ENCODE measurements around the gene CCNJL.

CCNJL gene

DNA sequence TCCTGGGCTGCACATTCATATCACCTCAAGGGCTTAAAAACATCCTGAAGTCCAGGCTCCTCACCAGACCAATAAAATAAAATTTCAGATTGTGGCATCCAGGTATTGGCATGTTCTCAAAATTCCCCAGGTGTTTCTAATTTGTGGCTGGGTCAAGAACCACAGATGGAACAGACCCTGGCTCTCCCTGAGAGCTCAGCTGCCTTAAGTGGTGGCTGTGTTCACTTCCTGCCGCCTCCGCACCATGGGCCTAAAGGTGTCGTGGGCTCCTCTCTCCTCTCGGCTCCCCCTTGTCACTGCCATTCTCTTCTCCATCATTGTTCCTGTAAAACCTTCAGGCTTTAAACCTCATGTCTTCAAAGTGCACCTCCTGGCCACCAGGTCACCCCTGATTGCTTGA, 17.8 kb upstream of the CCNJL start:
- no peak for DNase-seq

DNA sequence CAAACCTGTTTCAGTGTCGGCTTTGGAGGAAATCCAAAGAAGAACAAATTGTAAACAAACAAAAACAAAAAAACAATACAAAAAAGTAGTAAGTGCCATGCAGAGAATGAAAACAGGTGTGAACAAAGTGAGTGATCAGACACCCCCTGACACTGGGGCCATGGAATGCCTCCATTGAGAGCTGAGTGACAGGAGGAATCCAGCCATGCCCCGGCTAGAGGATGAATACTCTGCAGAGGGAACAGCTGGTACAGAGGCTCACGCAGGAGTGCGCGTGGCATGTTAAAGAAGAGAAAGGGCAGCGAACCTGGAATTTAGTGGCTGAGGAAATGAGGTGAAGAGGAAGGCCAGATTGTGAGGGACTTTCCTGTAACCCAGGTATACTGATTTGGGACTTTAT, 15.5 kb upstream of the CCNJL start:
- no peak for DNase-seq

DNA sequence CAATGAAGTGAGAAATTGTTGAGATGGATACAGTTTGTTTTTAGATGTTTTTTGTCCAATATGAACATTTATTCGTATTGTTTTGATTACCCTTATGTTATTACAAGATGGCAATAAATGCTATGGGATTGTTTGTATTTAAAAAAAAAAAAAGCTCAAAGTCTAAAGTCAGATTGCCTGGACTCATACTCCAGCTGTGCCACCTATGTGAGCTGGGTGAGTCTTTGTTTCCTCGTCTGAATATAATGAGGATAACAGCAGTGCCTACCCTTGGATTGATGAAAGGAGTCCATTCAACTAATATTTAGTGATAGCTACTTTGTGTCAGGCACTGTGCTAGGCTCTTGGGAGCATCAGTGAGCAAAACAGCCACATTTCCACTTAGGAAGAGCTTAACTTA, 14.6 kb upstream of the CCNJL start:
- no peak for DNase-seq

DNA sequence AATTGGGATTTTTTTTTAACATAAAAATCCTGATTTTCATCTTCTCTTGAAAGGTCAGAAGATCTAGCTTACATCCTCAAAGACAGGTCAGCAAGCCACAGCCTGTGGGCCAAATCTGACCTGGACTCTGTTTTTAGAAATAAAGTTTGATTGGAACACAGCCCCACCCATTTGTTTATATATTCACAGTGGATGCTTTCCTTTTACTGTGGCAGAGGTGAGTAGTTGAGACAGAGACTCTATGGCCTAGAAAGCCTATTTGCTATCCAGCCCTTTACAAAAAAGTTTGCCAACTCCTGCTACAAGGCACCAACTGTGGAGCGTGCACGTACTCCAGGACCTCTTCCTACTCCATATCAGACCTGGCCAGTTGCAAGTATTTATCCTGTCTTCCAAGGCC, 13.4 kb upstream of the CCNJL start:
- DNase-seq = no peak

DNA sequence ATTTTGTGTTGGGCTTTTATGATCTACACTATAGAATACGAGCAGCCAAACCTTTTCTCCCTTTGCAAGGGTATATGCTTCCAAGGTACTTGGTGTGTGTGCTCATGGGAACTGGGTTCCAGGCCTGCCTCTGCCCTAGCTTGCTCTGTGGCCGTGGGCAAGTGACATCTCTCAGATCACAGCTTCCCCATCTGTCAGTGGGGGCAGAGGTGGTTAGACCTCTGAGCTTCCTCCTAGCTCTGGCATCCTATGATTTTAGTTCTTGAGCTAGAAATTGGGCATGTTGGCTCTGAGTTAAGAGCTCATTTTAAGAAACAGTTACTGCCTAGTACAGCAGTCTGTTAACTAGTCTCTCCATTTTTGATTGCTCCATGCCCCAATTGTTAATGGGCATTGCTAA, 12.5 kb upstream of the CCNJL start:
- no peak for DNase-seq

DNA sequence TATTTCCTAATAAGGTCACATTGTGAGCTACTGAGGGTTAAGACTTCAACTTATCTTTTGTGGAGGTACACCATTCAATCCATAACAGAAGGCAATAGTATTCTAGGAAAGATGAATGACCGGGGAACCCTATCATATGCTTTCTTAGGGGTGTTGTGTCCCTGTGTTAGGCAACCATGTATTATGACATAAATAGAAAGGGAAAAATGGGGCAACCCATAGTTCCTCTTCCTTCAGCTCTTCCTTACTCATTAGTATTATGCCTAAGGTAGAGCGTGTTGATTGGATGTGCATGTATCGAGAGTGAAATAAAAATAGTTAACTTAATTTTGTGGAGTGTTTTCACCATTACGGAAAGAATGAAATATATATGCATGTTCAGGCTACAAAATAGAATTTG, 6.0 kb upstream of the CCNJL start:
- DNase-seq = no peak

DNA sequence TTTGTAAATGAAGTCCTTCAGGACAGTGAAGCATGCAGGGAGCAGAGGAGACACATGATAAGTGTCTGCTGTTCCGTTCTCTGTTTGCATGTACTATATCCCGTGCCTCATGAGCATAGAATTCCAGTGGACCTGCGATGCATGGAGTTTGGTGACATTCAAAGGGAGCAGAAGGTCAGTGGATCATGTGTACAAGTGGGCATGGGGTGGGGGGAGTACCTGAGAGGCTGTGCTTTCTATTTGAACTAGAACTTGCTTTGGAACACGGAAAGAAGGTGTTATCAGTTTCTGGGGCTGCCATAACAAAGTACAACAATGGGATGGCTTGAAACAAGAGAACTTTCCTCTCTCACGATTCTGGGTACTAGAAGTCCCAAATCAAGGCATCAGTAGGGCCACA, 5.1 kb upstream of the CCNJL start:
- no peak for DNase-seq

DNA sequence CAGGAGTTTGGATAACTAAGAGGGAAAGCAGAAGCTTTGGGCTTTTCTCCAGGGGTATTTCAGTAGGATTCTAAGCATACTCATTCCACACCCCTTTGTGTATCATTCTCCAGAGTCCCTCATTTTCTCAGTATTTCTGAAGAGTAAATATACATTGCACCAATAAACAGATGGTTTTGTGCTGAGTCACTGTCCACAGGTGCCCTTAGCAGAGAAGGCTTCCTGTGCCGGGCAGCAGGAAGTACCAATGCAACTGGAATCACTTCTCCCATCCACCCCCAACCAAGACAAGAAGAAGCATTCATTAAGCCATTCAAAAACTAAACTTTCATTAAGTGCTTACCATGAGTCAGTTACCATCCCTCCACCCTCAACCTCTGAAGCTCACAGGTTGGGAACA, 3.6 kb upstream of the CCNJL start:
- DNase-seq = no peak

DNA sequence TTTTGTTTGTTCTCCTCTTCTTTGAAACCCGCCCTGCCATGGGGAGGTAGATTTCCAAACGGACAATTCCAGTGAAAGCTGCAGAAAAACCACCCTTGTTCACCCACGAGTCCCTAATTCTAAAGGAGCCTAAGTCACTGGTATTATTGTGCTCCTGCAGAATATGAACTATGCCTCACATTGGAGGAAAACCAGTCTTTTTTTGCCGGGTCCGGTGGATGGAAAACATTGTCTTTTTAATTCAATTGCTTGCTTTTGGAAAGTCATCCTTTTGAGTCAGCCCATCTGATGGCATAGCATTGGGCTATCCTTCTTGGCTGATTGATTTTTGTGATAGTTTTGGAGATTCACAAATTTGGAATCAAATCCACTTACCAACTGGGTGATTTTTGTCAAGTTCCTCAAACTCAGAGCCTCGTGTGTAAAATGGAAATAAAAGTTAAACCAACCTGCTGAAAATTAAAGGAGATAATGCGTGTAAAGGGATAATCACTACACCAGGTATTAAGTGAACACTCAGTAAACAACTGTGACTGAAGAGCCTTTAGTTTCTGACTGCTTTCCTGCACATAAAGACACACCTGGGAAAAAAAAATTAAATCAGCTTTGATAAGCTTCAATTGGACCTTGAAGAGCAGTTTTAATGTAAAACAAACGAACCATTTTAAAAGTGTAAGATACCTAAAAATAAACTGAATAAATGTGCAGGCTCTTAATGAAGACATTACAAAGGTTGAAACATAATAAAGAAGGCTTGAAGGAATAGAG, 780 bp upstream of the CCNJL start:
- DNase-seq = no peak

DNA sequence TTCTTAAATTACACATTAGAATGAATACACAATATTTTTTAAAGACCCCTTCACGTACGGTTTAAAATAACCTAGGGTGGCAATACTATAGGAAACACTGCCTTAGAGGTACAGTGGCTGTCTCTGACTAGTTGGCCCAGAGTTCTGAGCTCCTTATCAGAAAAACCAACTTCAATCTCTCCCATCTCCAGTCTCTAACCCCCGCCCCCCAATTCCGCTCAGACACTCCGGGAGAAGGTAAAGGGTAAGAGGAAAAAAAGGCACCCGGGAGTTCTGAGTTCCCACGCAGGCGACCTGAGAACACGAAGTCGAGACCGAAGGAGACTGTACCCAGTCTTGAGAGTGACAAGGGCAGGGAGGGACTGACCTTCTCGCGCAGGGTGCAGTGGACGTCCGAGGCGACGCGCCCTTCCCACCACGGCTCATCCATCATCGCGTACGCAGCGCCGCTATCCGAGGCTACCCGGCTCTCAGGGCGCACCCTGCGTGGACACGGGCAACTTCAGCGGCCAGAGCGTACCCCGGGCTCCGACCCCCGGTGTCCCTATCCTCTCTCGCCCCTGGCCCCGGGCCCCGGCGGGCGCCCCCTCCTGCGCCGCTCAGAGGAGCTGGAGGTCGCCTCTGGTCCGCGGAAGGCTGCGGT, 752 bp downstream of the CCNJL start:
- no peak for DNase-seq

DNA sequence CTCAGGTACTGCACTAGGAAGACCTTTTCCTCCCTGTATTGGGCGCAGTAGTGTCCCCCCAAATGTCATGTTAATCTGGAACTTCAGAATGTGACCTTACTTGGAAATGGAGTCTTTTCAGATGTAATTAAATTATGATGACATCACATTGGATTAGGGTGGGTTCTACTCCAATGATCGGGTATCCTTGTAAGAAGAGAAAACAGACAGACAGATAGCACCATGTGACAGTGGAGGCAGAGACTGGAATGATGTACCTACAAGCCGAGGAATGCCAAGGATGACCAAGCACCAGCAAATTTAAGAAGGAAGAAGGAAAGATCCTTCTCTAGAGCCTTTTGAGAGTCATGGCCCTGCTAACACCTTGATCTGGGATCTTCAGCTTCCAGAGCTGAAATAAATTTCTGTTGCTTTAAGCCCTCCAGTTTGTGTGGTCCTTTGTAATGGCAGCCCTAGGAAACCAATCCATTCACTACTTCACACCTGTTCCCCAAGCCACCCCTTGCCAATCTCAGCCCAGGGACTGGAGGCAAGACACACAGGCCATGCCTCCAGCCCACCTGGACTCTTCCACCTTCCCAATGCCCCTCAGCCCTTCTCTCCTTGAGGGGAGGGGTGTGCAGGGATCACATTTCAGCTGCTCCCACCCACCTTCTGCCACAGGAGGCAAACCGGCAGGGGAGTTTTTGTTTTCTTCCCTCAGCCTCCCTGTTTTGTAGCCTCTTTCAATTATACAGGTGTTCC, 1.6 kb downstream of the CCNJL start:
- DNase-seq = no peak

DNA sequence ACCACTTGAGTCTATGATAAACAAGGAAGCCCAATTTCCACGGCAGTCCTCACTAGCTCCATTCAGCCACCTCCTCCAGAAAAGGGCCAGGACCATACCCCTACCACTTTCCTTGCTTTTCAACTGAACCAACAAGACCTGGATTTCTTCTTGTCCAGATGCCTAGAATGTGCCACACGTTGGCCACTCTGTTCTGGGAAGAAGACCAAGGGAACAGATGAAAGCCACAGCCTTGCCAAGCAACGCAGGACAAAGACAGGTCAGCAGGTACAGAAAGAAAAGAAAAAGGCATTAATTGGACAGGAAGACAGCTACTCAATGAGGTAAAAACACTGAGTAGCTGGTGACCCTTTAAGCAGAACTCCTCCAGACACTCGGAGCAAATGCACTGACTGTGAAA, 2.2 kb downstream of the CCNJL start:
- no peak for DNase-seq

DNA sequence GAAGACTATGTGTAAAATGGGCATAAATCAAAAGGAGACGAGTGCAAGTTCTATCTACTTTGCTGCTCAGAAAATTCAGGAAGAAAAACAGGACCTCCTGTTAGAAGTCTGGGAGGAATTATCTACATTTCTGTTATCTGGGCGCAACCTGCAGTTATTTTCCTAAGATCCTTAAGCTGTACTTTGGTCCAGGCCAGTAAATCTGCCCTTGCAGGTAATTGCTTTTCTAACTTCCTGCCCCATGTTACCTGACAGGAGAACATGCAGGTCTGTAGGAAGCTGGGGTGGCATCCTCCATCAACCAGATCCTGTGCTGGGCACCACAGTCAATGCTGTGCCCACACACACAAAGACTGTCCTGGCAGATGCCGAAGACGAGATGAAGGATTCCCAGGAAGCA, 5.7 kb downstream of the CCNJL start:
- no peak for DNase-seq

DNA sequence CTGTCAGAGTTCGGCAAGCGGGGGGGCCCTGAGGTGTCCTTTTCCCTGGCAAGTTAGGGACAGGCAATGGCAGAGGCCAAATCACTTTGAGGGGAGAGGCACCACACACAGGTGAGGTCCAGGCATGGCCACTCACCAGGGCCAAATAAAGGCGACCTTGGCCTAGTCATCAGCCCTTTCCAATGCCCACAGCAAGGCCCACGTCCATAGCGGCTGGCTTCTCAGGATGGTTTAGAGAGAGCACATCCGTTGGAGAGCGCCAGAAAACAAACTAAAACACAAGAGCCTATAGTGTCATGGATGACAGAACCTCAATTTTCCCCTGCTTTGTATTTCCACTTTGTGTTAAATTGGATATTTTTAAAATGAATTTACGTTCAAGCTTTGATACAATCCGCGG, 7.0 kb downstream of the CCNJL start:
- no peak for DNase-seq

DNA sequence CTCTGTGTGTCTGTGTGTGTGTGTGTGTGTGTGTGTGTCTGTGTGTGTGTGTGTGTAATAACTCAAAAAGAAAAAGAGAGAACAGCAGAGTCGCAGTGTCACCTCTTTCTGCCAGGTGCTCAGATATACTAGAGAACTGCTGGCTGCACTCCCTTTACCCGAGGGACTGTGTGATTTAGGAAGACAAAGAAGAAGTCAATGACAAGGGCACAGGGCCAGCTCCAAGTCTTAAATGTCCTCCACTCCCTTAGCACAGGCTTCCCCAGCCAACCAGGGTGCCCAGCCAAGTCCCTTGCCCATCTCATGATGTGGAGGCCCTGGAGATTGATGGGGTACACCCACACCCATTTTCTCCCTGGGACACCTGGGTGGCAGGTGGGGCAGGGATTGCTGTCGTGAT, 8.7 kb downstream of the CCNJL start:
- DNase-seq = no peak

DNA sequence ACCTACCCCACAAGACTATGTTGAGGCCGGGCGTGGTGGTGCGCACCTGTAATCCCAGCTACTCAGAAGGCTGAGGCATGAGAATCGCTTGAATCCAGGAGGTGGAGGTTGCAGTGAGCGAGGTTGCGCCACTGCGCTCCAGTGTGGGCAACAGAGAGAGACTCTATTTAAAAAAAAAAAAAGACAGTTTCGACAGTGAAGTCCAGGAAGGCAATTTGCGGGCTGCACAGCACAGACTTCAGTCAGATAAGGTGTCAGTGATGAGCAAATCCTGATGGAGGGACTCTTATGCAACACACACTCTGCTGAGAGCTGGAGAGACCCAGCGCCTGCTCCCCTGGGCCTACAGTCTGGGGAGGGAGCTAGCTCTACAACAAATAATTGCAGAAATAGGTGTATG, 14.2 kb downstream of the CCNJL start:
- no peak for DNase-seq

DNA sequence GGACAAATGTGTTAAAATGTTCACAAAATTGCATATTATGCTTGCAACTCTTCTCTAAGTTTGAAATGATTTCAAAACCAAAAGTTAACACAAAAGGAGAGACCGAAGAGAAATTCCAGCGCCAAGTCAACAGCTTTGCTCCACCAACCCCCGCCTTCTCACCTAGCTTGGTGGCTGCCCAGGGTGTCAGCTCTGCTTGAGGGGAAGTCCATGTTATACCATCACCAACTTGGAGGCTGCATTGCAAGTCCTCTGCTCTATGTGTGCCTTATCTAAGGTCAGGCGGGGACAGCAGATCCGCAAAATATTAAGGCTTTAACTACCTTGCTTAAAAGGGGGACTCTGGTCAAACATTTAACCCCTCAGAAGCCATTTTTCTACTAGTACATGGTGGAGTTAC, 14.6 kb downstream of the CCNJL start:
- DNase-seq = no peak

DNA sequence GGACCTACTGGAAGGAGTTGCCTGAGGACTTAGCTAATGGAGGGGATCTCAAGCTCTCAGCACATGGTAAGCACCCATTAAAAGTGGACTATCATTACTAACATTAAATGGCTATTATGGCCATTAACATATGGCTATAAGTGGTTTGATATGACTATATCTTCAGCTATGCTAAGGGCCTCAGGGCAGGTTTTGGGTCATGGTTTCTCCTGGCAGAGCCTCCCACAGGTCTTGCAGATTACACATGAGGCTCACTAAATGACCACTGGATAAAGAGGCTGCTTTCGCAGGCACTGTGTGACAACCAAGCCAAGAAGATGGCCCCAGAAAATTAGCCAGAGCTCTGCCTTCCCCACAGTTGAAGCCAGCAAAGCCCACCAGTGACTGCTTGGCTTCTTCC, 15.4 kb downstream of the CCNJL start:
- no peak for DNase-seq

DNA sequence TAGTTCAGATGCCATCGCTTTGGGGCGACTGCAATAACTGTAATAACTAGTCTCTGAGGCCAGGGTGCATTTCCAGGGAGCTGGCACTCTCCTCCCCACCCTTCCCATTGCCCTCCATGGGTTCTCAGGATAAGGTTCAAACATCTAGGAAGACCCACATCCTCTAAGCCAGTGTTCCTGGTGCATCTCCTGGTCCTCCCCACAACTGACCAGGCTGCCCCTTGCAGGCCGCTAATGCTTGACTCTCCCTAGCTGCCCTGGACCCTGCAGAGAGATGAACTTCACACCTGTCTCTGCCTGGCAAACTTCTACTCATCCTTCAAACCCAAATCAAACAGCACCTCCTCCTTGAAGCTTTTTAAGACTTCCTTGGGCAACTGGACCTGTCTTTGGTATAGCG, 15.9 kb downstream of the CCNJL start:
- no peak for DNase-seq

DNA sequence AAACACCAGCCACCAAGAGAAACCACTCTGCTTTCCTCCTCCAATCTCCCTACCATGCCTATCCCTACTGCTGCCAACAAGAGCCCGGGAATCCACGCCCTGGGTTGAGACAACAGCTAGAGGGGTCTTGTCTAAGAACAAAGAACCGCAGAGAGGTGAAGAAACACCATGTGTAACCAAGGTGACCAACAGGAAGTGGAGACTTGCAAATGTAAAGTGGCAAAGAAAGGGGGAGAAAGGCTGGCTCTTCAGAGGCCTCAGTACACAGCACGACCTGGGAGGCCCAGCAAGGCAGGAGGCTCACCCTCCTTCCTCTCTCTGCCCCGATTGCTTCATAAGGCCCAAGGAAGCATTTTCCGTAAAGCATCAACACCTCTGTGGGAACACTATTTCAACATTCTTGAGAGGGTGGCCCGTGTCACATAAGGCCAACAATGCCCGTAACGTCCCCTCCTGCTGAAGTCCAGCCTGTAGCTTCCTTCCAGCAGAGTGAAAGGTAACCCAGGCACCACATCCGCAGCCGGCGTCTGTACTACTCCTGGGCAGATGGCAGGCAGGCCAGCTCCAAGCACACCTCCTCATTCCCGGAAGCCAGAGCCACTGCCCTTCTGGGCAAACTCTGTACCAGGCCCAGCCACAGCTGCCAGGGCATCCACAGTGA, 18.3 kb downstream of the CCNJL start:
- no peak for DNase-seq

DNA sequence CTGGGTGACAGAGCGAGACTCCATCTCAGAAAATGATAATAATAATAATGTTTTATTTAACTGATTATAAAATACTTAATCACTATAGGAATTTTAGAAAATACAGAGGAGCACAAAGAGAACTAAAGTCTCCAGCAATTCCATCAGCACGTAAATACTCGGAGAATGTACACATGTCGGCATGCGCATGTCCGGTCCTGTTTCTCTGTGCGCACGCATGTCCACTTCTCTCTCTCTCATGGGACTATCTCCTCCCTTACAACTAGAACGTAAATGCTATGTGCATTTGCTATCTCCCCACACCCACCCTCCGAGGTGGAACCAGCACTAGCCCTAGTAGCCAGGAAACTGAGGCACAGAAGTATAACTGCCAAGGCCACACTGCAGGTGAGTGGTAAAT, 19.0 kb downstream of the CCNJL start:
- DNase-seq = no peak

DNA sequence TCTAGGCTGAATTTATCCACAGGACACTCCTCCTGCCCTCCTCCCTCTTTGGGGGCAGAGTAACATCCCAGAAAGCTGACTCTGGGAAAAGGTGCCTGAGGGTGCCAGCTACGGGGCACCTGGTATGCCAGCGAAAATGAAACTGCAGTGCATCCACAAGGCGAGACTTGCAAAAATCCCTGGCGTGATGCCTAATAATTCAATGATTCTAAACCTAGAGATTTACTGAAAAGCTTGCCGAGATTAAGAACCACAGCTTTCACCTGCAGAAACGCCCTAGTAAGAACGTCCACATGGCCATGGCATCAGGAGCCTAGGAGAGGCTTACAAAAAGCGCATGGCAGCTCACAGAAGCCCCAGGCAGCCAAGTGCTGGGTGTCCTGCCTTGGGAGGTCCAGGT, 20.9 kb downstream of the CCNJL start:
- no peak for DNase-seq

DNA sequence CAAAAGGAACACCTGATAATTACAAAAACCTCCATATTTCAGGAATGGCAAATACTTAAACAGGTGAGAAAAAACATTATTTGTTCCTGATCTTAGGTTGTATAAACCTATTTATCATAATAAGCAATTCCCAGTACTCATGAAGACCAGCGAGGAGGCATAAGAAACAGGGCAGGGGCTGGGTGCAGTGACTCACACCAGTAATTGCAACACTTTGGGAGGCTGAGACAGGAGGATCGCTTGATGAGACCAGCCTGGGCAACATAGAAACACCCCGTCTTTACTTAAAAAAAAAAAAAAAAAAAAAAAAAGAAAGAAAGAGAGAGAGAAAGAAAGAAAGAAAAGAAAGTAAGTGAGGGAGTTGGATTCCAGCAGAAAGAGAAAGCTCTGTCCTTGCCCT, 21.6 kb downstream of the CCNJL start:
- DNase-seq = no peak

DNA sequence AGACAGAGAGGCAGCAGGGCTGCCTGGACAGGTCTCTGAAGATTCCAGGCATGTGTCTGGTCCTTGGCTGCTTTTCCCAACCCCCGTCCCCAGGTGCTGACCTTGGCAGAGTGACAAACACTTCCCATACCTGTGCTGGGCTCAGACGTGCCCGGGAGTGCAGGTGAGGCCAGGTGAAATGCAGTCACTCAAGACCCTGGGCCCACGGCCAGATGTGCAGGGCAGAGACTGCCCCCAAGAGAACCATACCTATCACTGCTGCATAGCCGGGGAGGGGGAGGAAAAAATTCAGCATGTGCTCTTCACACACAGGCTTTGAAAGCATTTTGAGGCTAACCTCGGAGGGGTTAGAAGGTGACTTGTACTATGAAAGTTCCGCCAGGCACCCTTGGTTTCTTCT, 22.6 kb downstream of the CCNJL start:
- no peak for DNase-seq

Measured in CD4-positive, alpha-beta T cell treated with Interleukin-12 subunit alpha and Interleukin-12 subunit beta, for 1 hour (primary cell).